CD14-positive monocyte (primary cell): ENCODE results near the gene GTF2H2. TPM values are rescaled to one million over a fixed set of nuclear protein-coding genes. Genes with fewer than 3 reads are reported as not detected.
"Not testable (repeated sequence)": the region's sequence is repeated elsewhere in the genome, so short reads cannot be mapped to it uniquely, and the experiment has no call there.

ENCODE experiments used
- DNase-seq, 3 donors: peaks; one replicate each; pipeline ENCODE4 v3.0.0-alpha.2; 2011 to 2022
- H2AFZ ChIP-seq: 2 replicates; pipeline ENCODE4 v1.6.0; 2012; ENCODE audit warnings: mild to moderate bottlenecking, low read depth, low read length, inconsistent platforms; ENCODE audit not compliant: insufficient read depth, poor library complexity, severe bottlenecking
- H3K27ac ChIP-seq, 2 donors: 1 replicate in 1 of 2; 2 replicates in 1 of 2; pipeline ENCODE4 v1.5.1; 2012 to 2013; ENCODE audit warnings: low read length in 2 of 2, control low read depth in 1 of 2, inconsistent platforms in 1 of 2, low read depth in 1 of 2, mild to moderate bottlenecking in 1 of 2
- H3K27me3 ChIP-seq, 2 donors: one replicate each; pipeline versions ENCODE4 v1.6.0 to v1.6.1; 2011 to 2013; ENCODE audit warnings: low read length in 2 of 2; ENCODE audit not compliant: control insufficient read depth in 2 of 2, insufficient read depth in 2 of 2
- H3K36me3 ChIP-seq, 2 donors: replicated peaks in 1 of 2; 1 replicate in 1 of 2; 2 replicates in 1 of 2; pipeline versions ENCODE4 v1.5.1 to v1.6.1; 2012 to 2013; ENCODE audit warnings: low read length in 2 of 2, control low read depth in 1 of 2, inconsistent platforms in 1 of 2, mild to moderate bottlenecking in 1 of 2; ENCODE audit not compliant: insufficient read depth in 2 of 2, control insufficient read depth in 1 of 2
- H3K4me1 ChIP-seq, 2 donors: 1 replicate in 1 of 2; 2 replicates in 1 of 2; pipeline versions ENCODE4 v1.5.1 to v1.6.1; 2012 to 2013; ENCODE audit warnings: low read length in 2 of 2, control low read depth in 1 of 2, inconsistent platforms in 1 of 2, mild to moderate bottlenecking in 1 of 2, moderate library complexity in 1 of 2; ENCODE audit not compliant: insufficient read depth in 2 of 2, control insufficient read depth in 1 of 2
- H3K4me2 ChIP-seq: replicated peaks from 2 replicates; pipeline ENCODE3; 2012; ENCODE audit warnings: low read length, moderate library complexity, mild to moderate bottlenecking; ENCODE audit not compliant: poor library complexity, severe bottlenecking; ENCODE audit errors: extremely low read depth
- H3K4me3 ChIP-seq, 3 experiments: fragments of 200-600 bp in 1 of 3; sonication (generic) in 1 of 3; replicated peaks in 1 of 3; 1 replicate in 2 of 3; 2 replicates in 1 of 3; pipeline ENCODE4 v1.5.1; 2011 to 2013; ENCODE audit warnings: low read length in 3 of 3, mild to moderate bottlenecking in 3 of 3, control low read depth in 2 of 3, low read depth in 2 of 3, inconsistent platforms in 1 of 3, moderate library complexity in 1 of 3
- H3K79me2 ChIP-seq: 2 replicates; pipeline ENCODE4 v1.6.0; 2012; ENCODE audit warnings: mild to moderate bottlenecking, control low read depth, inconsistent platforms, low read length, moderate library complexity; ENCODE audit not compliant: insufficient read depth
- H3K9ac ChIP-seq: 2 replicates; pipeline ENCODE4 v1.6.0; 2017; ENCODE audit warnings: low read length, mild to moderate bottlenecking; ENCODE audit not compliant: insufficient read depth, poor library complexity, severe bottlenecking
- H3K9me3 ChIP-seq, 2 donors: replicated peaks in 1 of 2; 1 replicate in 1 of 2; 2 replicates in 1 of 2; pipeline versions ENCODE4 v1.5.1 to v1.6.1; 2012 to 2013; ENCODE audit warnings: low read length in 2 of 2, control low read depth in 1 of 2; ENCODE audit not compliant: control insufficient read depth in 1 of 2, insufficient read depth in 1 of 2
- H4K20me1 ChIP-seq: 2 replicates; pipeline ENCODE4 v1.6.0; 2012; ENCODE audit warnings: mild to moderate bottlenecking, low read length, control low read depth, moderate library complexity; ENCODE audit not compliant: insufficient read depth
- H3K27ac Mint-ChIP-seq, 7 donors: one replicate each; pipeline ENCODE4 v1.8.0; 2020; ENCODE audit warnings: mild to moderate bottlenecking in 7 of 7, mixed read lengths in 7 of 7, moderate library complexity in 6 of 7, inconsistent platforms in 2 of 7
- H3K27me3 Mint-ChIP-seq, 3 donors: one replicate each; pipeline ENCODE4 v1.8.0; 2021 to 2022; ENCODE audit warnings: low read depth in 3 of 3, mild to moderate bottlenecking in 3 of 3, mixed read lengths in 3 of 3, moderate library complexity in 3 of 3, inconsistent platforms in 1 of 3
- H3K36me3 Mint-ChIP-seq, 2 donors: one replicate each; pipeline ENCODE4 v1.8.0; 2020; ENCODE audit warnings: mixed read lengths in 2 of 2, inconsistent platforms in 1 of 2, mild to moderate bottlenecking in 1 of 2
- H3K4me1 Mint-ChIP-seq: one replicate; pipeline ENCODE4 v1.8.0; 2020; ENCODE audit warnings: mild to moderate bottlenecking, mixed read lengths
- H3K4me3 Mint-ChIP-seq, 2 donors: one replicate each; pipeline ENCODE4 v1.8.0; 2020; ENCODE audit warnings: mild to moderate bottlenecking in 2 of 2, mixed read lengths in 2 of 2, moderate library complexity in 1 of 2
- H3K9me3 Mint-ChIP-seq, 7 donors: one replicate each; pipeline ENCODE4 v1.8.0; 2020 to 2022; ENCODE audit warnings: mixed read lengths in 7 of 7, mild to moderate bottlenecking in 6 of 7, moderate library complexity in 6 of 7, inconsistent platforms in 2 of 7
- WGBS: methylation state at CpG from one replicate; pipeline ENCODE4 v1.1.5; 2013; ENCODE audit warnings: missing lambda C conversion rate; ENCODE audit not compliant: insufficient coverage; 5-methylcytosine and 5-hydroxymethylcytosine counted together
- intact Hi-C, 2 donors: fragments of 100-400 bp; cut with micrococcal nuclease; formaldehyde crosslinking; loops; one replicate each; pipeline versions ENCODE4 v1.15.0 to v1.15.1; 2023
- polyA minus RNA-seq: library from RNA; depleted of rRNA, polyadenylated mRNA; stranded (reverse); fragments of >200 nt; gene quantifications from 2 replicates; pipeline ENCODE4 v1.2.3, GENCODE V29; 2012
- polyA plus RNA-seq, 3 donors: library from polyadenylated mRNA; depleted of rRNA in 1 of 3; unstranded in 2 of 3; stranded (reverse) in 1 of 3; fragments of 300-500 nt in 2 of 3; fragments of >200 nt in 1 of 3; fragmentation: Illumina TruSeq in 2 of 3; gene quantifications; 1 replicate in 2 of 3; 2 replicates in 1 of 3; pipeline ENCODE4 v1.2.3, GENCODE V29; 2012 to 2021
- total RNA-seq, 12 experiments: library from RNA in 1 of 12; stranded (reverse) in 1 of 12; fragments of 120-200 nt in 1 of 12; gene quantifications; one replicate each; pipeline ENCODE4 v1.2.4 and lab custom pipeline; 2013 to 2026; ENCODE audit warnings: mixed read lengths in 6 of 12, inconsistent platforms in 1 of 12

The GTF2H2 gene
- total RNA-seq (2013) = 12.6 TPM
- polyA plus RNA-seq (1 to 10 TPM; 3.7 to 9.7 (median 5.9) TPM), polyA minus RNA-seq (2.4 and 3.1 TPM in 2 replicates), total RNA-seq (lab: John Stamatoyannopoulos, UW) (0.50 to 3.1 (median 1.2) reads per million in 11 experiments)

DNA sequence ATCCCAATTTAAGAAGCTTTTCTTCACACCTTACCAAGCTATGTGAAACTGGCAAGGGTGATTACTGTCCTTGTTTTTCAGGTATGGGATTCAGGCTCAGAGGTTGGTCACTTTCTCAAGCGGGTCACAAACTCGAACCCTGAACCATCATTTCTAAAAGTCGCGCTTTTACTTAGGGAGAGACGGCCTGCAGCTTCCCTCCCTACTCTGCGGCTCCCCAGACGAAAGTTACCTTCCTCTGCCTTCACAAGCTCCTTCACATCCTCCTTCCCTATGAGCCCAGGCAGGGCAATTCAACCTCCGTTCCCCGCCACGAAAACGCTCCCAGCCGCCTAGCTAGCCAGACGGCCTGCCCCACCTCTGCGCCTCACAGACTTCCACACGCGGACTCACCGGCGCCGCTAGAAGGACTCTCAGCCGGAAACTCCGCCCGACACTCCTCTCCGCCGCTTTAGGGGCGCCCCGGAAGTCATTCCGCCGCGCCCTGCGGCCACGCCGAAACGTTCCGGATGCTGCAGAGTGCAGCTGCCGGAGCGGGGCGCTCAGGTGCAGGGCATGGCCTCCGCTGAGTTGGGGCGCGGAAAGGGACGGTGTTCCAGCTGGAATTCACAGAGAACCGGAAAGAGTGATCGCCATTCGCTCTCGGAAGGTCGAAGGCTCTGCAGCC is at the start of gene GTF2H2:
Gene GTF2H2, minus strand, starts transcription at position 415 of the 667 bp plus-strand sequence. CDS start 4,913 bp downstream, outside the sequence.
- H3K4me1 Mint-ChIP-seq, H3K27ac Mint-ChIP-seq, H3K36me3 Mint-ChIP-seq, H3K27ac ChIP-seq, DNase-seq, H3K4me2 ChIP-seq, H3K27me3 ChIP-seq, H3K27me3 Mint-ChIP-seq, H3K4me3 ChIP-seq, H3K9ac ChIP-seq, H3K4me3 Mint-ChIP-seq, H3K4me1 ChIP-seq, H3K9me3 Mint-ChIP-seq, H3K36me3 ChIP-seq, H4K20me1 ChIP-seq, H3K9me3 ChIP-seq, H2AFZ ChIP-seq, H3K79me2 ChIP-seq, intact Hi-C loops: not testable (repeated sequence)
- no CpG with 5 or more reads among the region's 46 CpGs for WGBS

DNA sequence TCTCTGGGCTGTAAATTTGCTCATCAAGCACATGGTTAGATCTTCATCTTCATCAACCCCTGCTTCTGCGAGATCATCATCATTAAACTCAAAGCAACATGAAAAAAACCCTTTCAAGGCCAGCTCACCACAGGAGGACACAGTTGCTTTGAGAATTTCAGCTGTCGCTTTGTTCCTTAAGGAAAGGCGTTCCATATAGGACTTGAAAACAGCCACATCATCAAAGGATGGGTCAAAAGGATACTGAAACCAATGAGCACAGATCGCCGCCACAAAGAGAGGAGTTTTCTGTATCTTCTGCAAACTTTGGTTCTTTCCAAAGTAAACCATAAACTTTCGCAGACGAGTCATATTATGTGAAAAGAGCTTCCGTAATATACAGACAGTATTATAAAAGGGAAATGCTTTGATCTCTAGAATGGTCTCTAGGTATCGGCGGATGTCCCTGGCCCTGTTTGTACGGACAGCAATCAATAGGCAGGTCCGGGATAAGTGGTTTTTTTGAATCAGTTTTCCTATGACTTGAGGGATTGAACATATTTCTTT is 42.3 kb upstream of the GTF2H2 start:
- H3K36me3 ChIP-seq, H3K4me3 ChIP-seq, H3K9me3 Mint-ChIP-seq, H3K4me1 Mint-ChIP-seq, H3K27ac ChIP-seq, H3K4me3 Mint-ChIP-seq, H3K9me3 ChIP-seq, intact Hi-C loops, H2AFZ ChIP-seq, H4K20me1 ChIP-seq, H3K27me3 ChIP-seq, H3K79me2 ChIP-seq, H3K4me2 ChIP-seq, H3K27ac Mint-ChIP-seq, H3K27me3 Mint-ChIP-seq, H3K9ac ChIP-seq, H3K36me3 Mint-ChIP-seq, H3K4me1 ChIP-seq, DNase-seq: not testable (repeated sequence)
- WGBS = no CpG with 5 or more reads among the region's 12 CpGs

DNA sequence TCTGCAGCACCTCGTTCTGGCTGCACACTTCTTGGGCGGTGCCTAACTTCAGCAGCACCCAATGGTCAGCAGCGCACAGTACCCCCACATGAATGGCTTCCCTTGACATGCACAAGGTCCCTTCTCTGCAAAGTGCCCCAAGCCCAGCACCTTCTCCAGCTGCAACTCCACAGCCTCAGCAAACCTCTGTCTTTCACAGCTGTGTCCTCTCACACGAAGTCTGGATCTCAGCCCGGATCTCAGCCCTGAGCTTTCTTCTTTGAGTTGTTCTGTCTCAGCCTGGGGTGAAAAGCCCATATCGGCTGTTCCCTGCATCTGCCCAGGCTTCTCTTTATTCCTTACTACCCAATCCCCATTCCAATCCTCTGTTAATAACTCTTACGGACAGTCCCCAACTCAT is 32.5 kb upstream of the GTF2H2 start:
- H3K36me3 Mint-ChIP-seq, H3K79me2 ChIP-seq, H4K20me1 ChIP-seq, H3K4me3 ChIP-seq, H3K4me1 Mint-ChIP-seq, H3K4me1 ChIP-seq, intact Hi-C loops, H3K27me3 ChIP-seq, H2AFZ ChIP-seq, H3K9ac ChIP-seq, H3K4me2 ChIP-seq, H3K4me3 Mint-ChIP-seq, H3K9me3 ChIP-seq, H3K27ac Mint-ChIP-seq, H3K9me3 Mint-ChIP-seq, H3K36me3 ChIP-seq, DNase-seq, H3K27ac ChIP-seq, H3K27me3 Mint-ChIP-seq: not testable (repeated sequence)
- WGBS = no CpG with 5 or more reads among the region's 7 CpGs

DNA sequence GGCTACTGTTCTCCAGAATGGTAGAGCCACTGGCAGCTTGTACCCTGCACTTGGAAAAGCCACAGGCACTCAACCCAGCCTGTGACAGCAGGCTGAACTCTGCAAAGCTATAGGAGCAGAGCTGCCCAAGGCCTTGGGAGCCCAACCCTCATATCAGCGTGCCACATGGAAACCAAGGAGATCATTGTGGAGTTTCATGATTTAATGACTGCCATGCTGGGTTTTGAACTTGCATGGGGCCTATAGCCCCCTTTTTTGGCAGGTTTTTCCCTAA is 30.4 kb upstream of the GTF2H2 start:
- H3K9ac ChIP-seq, H3K27me3 Mint-ChIP-seq, H4K20me1 ChIP-seq, H3K36me3 ChIP-seq, H3K4me1 ChIP-seq, H3K27me3 ChIP-seq, H3K4me3 ChIP-seq, H3K9me3 Mint-ChIP-seq, H3K27ac ChIP-seq, H3K4me3 Mint-ChIP-seq, H3K4me1 Mint-ChIP-seq, H3K79me2 ChIP-seq, DNase-seq, H3K27ac Mint-ChIP-seq, H3K9me3 ChIP-seq, H2AFZ ChIP-seq, H3K36me3 Mint-ChIP-seq, intact Hi-C loops, H3K4me2 ChIP-seq: not testable (repeated sequence)
- no CpG with 5 or more reads among the region's 1 CpG for WGBS
